Hepatocyte (in vitro differentiated cells): ENCODE measurements around the gene CTAGE9.

Source experiments
- CTCF ChIP-seq: fragments of 200-600 bp; sonication (generic); IDR thresholded peaks from 2 replicates; pipeline ENCODE4 v1.5.1; 2016; ENCODE audit warnings: antibody characterized with exemption, mild to moderate bottlenecking; ENCODE audit not compliant: poor library complexity
- EZH2 ChIP-seq: fragments of 200-600 bp; sonication (generic); IDR thresholded peaks from 2 replicates; pipeline ENCODE4 v1.6.1; 2016; ENCODE audit warnings: antibody characterized with exemption, mild to moderate bottlenecking, borderline replicate concordance
- EZH2phosphoT487 ChIP-seq: fragments of 200-600 bp; sonication (generic); IDR thresholded peaks from one replicate; pipeline ENCODE4 v1.6.1; 2018; ENCODE audit warnings: antibody characterized with exemption, mild to moderate bottlenecking, low read depth, moderate library complexity; ENCODE audit not compliant: unreplicated experiment, severe bottlenecking

GRCh38 chr6:131756039-131756438 is 45.2 kb upstream of the CTAGE9 start:
- TF ChIP-seq EZH2, result no peak
- no peak for TF ChIP-seq CTCF
- TF ChIP-seq EZH2phosphoT487, result no peak
